Endothelial cell (in vitro differentiated cells): Measurements from ENCODE around the gene GDI1. TPM values are rescaled to one million over a fixed set of nuclear protein-coding genes. Genes with fewer than 3 reads are reported as not detected.

Experiments
- DNase-seq: peaks from one replicate; pipeline ENCODE4 v3.0.0; 2021; ENCODE audit warnings: low spot score
- H3K27ac Mint-ChIP-seq: one replicate; pipeline ENCODE4 v1.8.0; 2021; ENCODE audit warnings: mixed read lengths, inconsistent platforms; ENCODE audit not compliant: unreplicated experiment
- H3K27me3 Mint-ChIP-seq: one replicate; pipeline ENCODE4 v1.8.0; 2021; ENCODE audit warnings: mild to moderate bottlenecking, moderate library complexity, mixed read lengths, inconsistent platforms; ENCODE audit not compliant: unreplicated experiment
- H3K36me3 Mint-ChIP-seq: one replicate; pipeline ENCODE4 v1.8.0; 2021; ENCODE audit warnings: mild to moderate bottlenecking, low read depth, mixed read lengths, inconsistent platforms; ENCODE audit not compliant: unreplicated experiment
- H3K4me1 Mint-ChIP-seq: one replicate; pipeline ENCODE4 v1.8.0; 2021; ENCODE audit warnings: mild to moderate bottlenecking, mixed read lengths, inconsistent platforms; ENCODE audit not compliant: unreplicated experiment
- H3K4me3 Mint-ChIP-seq: one replicate; pipeline ENCODE4 v1.8.0; 2021; ENCODE audit warnings: mild to moderate bottlenecking, mixed read lengths, inconsistent platforms; ENCODE audit not compliant: unreplicated experiment
- H3K9me3 Mint-ChIP-seq: one replicate; pipeline ENCODE4 v1.8.0; 2021; ENCODE audit warnings: mixed read lengths, inconsistent platforms; ENCODE audit not compliant: unreplicated experiment
- total RNA-seq: library from RNA; stranded (reverse); fragmentation: NEBNext Ultra II Directional; extraction: Animal tissue kit (Norgen Biotek cat#: 25700); gene quantifications from one replicate; pipeline ENCODE4 v1.2.1, GENCODE V29; 2021; ENCODE audit not compliant: unreplicated experiment
- TF ChIP-seq, protein P1 (sequence below): fragments of 200-600 bp; sonication (generic); IDR thresholded peaks from one replicate; pipeline ENCODE4 v1.5.0; 2021; ENCODE audit warnings: antibody characterized with exemption; ENCODE audit not compliant: unreplicated experiment

The GDI1 gene
- total RNA-seq, 1 donor from 2014 or later, result 157 TPM

DNA sequence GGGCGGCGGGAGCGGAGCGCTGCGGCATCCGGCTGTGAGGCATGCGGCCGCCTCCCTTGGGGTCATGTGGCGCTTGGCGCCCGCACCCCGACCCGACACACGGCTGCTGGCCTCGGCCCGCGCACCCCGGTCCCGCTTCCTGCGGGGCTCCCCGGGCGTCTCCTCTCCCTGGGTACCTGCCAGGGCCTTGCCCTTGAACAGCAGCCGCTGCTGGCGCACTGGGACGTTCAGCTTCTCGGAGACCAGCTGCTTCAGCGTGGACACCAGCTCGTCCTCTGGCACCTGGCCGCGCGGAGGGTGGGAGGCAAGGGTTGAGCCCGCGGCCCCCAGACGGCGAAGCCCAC lies 49.1 kb downstream of the GDI1 start:
- no peaks in the 10 kb centered on the region for H3K9me3 Mint-ChIP-seq
- TF ChIP-seq, protein P1, sequence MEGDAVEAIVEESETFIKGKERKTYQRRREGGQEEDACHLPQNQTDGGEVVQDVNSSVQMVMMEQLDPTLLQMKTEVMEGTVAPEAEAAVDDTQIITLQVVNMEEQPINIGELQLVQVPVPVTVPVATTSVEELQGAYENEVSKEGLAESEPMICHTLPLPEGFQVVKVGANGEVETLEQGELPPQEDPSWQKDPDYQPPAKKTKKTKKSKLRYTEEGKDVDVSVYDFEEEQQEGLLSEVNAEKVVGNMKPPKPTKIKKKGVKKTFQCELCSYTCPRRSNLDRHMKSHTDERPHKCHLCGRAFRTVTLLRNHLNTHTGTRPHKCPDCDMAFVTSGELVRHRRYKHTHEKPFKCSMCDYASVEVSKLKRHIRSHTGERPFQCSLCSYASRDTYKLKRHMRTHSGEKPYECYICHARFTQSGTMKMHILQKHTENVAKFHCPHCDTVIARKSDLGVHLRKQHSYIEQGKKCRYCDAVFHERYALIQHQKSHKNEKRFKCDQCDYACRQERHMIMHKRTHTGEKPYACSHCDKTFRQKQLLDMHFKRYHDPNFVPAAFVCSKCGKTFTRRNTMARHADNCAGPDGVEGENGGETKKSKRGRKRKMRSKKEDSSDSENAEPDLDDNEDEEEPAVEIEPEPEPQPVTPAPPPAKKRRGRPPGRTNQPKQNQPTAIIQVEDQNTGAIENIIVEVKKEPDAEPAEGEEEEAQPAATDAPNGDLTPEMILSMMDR, result no peak
- H3K27ac Mint-ChIP-seq, result no peak overlapping the region
- peaks cover 2% of the 10 kb centered on the region for H3K27me3 Mint-ChIP-seq
- H3K36me3 Mint-ChIP-seq, result peaks cover 4% of the 10 kb centered on the region
- H3K4me3 Mint-ChIP-seq, result no peak overlapping the region
- peaks cover 7% of the 10 kb centered on the region for H3K4me1 Mint-ChIP-seq
- DNase-seq, result no peak

DNA sequence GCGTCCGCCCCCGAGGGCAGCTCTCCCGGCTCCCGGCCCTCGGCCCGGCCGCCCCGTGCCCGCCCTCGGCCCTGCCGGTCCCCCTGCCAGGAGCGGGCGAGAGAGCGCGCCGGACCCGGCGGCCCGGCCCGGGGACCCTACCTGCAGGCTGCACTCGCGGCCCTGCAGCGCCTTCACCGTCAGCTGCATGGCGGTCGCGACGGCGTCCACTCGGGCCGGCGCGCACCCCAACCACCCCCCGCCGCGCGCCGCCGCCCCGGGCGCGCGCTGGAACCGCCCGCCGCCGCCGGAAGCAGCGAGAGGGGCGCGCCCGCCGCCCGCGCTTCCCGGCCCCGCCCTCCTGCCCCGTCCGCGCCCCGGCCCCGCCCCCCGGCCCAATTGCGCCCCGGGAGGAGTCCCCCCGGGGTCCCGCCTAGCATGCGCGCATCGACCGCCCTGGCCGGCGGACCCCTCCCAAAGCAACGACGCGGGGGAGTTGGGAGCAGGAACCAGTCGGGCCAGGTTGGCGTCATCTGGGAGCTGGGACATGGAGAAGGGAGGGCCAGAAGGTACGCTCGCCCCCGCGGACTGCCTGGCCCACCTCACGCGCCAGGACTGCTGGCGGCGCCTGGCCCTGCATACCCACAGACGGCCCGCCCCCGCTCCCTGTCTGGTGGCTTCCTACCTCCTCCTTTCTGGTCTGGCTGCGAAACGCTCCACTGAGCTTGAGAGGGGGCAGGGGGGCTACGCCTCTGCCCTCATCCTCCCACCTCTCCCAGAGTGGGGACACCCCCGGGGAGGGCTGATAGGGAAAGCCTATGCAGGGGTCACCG lies 49.6 kb downstream of the GDI1 start, which contains the start of gene UBL4A:
UBL4A (minus strand) TSS at position 220 of the 812 bp plus-strand sequence; CDS start at position 189, 31 bp downstream.
- DNase-seq, result peak; percentile 10
- TF ChIP-seq, protein P1, result no peak
- H3K27ac Mint-ChIP-seq, result no peak within 1 kb of the TSS
- peak within 1 kb of the TSS; percentile 71 for H3K4me3 Mint-ChIP-seq
- peaks cover 2% of the 10 kb centered on the region for H3K27me3 Mint-ChIP-seq
- H3K4me1 Mint-ChIP-seq, result peaks cover 7% of the 10 kb centered on the region
- peaks cover 4% of the 10 kb centered on the region for H3K36me3 Mint-ChIP-seq
- H3K9me3 Mint-ChIP-seq, result no peaks in the 10 kb centered on the region

DNA sequence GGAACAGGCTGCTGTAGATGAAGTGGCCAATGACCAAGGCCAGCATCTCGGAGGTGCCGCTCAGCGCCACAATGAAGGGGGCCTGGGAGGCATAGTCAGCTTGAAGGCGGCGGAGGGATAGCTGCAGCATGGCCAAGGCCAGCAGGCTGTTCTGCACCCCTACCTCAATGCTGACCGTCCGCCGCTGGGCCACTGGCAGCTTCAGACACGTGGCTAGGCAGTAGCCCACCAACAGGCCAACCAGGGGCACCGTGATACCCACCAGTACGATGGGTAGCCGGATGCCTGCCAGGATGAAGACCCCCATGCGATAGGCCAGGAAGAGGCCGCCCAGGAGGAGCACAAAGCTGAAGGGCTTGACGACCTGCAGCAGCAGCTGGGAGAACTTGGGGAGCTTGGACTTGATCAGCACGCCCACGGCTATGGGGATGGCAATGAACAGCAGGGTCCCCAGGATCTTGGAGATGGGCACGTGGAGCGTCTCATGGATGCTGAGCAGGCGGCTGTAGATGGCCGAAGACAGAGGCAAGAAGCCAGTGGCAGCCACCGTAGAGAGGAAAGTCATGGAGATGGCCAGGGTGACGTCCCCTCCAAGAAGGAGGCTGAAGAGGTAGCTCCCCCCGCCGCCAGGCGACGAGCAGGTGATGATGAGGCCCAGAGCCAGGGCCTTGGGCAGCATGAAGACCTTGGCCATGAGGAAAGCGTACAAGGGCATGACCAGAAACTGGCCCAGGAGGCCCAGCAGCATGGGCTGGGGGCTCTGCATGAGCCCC lies 50.8 kb downstream of the GDI1 start:
- no peak for DNase-seq
- Mint-ChIP-seq H3K4me1 (peaks cover 7% of the 10 kb centered on the region), H3K36me3 (peaks cover 4% of the 10 kb centered on the region), H3K27ac (no peak overlapping the region), H3K27me3 (peaks cover 2% of the 10 kb centered on the region), H3K9me3 (no peaks in the 10 kb centered on the region), H3K4me3 (no peak overlapping the region)
- TF ChIP-seq, protein P1, result no peak

DNA sequence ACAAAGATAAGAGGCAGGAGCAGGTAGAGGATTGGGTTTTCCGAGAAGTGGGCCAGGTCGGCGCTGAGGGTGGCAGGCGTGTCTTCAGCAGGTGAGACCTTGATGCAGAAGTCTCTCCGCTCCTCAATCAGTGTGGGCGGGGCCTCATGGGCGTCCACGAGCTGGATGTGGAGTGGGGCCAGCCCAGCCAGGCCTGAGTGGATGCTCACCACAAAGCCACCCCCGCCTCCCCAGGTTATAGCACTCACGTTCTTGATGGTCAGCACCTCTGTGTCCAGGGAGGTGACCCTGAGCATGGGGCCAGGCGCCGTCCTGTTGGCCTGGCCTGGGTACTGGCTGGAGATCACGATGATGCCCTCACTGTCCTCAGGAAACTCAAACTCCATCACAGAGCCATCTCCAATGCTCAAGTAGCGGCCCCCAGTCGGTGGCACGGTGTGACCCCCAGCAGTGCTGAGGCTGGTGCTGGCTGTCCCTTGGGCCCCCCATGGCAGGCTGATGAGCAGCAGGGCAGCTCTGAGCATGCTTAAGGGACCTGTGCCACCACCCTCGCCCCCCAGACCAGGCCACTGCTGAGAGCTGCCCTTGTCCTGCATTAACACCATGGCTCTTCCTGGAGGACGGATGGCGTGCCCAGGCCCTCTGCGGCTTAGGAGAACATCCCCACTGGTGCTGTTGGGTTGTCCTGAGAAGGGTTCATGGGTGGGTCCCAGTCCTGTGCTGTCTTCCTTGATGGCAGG lies 51.6 kb downstream of the GDI1 start:
- DNase-seq, result no peak
- no peak overlapping the region for H3K27ac Mint-ChIP-seq
- TF ChIP-seq, protein P1, result no peak

More for the DNA sequence above, 51.6 kb downstream of the GDI1 start:
- H3K36me3 Mint-ChIP-seq, result peaks cover 4% of the 10 kb centered on the region
- H3K27me3 Mint-ChIP-seq, result peaks cover 2% of the 10 kb centered on the region
- H3K4me3 Mint-ChIP-seq, result no peak overlapping the region
- H3K4me1 Mint-ChIP-seq, result peaks cover 4% of the 10 kb centered on the region
- no peaks in the 10 kb centered on the region for H3K9me3 Mint-ChIP-seq
